Amniotic stem cell (primary cell): ENCODE data around the gene SAMD11.

Source experiments
- DNase-seq: peaks from one replicate; lab custom pipeline; 2025; lab: John Stamatoyannopoulos, UW

Gene SAMD11

DNA sequence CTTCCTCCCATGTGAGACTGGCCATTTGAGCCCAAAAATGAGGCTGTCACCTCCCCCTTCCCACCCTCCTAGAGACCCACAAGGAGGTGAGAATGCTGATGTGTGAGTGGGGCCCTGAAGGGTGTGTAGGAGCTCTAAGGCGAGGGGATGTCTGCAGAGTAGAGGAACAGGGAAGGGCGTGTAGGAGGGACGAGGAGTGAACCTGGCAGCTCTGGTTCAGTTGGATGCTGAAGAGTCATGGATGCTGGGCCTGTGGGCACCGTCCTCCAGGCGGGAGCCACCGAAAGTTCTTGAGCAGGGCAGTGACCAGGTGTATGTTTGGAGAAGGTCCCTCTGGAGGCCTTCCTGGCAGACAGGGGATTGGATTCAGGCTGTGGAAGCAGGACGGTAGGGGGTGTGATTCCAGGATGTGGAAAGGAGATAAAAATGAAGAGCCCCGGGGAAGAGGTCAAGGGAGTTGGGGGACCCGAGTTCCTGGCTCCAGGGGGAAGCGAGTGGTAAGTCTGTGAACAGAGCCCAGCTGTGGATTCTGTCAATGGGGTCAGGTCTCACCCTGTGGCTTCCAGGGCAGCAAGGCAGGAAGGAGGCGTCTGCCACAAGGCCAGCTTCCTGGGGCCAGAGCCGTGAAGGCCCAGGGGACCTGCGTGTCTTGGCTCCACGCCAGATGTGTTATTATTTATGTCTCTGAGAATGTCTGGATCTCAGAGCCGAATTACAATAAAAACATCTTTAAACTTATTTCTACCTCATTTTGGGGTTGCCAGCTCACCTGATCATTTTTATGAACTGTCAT is 7.9 kb downstream of the SAMD11 start:
- DNase-seq: no peak

DNA sequence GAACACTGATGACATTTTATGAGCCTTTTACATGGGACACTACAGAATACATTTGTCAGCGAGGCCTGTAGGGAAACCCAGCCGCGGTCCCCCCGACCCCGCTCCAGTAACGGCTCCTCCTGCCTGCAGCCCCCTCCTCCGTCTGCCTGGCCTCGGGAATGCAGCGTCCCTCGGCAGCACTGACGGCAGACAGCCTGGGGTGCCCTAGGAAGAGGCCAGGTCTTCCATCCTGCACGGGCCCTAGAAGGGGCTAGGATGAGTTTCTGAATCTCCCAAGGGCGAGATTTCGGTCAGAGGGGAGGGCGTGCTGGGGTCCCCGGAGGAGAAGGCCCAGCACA is 8.4 kb downstream of the SAMD11 start:
- DNase-seq: no peak

GRCh38 chr1:932776-933602 is 9.3 kb downstream of the SAMD11 start:
- no peak for DNase-seq

DNA sequence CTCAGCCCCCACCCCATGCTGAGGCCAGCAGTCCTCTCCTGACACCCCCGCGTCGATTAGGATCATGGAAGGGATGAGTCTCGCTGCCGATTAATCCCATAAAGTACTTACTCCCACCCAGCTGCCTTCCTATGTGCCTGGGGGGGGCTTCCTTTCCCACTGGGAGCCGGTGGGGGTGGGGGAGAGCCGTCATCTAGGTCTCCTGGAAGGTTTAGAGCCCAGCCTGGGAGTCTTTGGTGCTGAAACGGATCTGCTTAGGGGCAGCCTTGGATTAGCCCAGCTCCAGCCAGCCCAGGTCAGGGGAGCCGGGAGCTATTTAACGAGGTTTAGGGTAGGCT is 9.8 kb downstream of the SAMD11 start:
- DNase-seq: no peak

GRCh38 chr1:934991-935750 is 11.4 kb downstream of the SAMD11 start:
- DNase-seq: no peak

GRCh38 chr1:935751-936231 is 12.1 kb downstream of the SAMD11 start:
- no peak for DNase-seq

DNA sequence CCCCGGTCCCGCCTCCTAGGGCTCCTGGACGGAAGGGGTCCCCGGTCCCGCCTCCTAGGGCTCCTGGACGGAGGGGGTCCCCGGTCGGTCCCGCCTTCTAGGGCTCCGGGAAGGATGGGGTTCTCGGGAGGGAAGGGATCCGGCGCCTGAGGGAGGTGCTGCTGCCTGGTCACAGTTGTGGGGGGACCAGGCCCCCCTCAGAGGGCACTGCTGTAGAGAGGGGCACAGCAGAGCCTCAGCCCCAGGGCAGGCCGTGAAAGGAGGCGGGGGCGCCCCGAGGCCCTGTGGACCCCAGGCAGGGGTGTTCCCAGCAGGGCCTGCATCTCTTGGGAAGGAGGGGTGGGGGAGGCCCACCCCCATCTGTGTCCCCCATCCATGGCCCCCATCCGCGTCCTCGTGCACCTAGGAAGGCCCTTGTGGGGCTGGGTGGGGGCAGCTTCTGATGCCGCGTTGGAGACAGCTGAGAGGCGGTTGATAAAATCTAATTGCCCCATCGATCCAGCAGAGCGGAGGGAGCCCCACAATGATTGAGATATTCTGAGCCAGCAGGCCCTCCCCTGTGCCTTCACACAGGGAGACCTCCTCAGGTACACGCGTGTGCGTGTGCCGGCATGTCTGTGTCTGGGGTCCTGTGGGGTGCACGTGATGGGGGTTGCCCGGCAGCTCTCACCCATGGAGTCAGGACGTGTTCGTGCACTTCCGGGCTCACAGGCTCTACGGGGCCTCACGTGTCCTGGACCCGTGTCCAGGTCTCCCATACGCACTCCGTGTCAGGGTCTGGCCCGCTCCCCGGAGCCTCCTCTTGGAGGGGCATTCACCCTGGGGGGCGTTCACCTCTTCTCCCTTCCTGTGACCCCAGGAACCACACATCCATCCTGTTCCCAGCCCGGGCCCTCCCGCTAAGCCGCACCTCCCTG is 12.9 kb downstream of the SAMD11 start:
- no peak for DNase-seq

GRCh38 chr1:937521-937920 is 13.8 kb downstream of the SAMD11 start:
- no peak for DNase-seq

DNA sequence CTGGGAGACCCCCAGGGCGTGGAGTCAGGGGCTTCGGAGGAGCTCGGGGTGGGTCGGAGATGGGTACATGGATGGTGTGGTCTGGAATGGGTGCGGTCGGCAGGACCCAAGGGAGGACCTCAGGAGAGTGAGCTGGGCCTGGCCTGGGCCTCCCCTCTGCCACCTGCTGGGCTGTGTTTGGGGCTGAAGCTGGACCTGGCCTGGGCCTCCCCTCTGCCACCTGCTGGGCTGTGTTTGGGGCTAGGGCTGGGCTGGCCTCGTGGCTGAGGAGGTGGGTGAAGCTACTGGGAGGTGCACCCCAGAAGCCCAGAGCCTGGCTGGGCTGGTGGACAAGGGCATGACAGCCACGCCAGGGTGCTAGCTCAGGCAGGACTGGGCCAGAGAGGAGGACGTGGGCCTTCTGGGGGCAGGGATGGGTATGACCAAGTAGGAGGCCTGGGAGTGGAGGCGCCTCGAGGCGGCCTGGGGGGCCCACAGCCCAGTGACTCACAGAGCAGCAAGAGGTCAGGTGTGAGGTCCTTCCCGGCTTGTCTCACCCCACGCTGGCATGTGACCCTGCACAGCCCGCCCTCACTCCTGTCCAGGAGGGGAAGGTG is 14.5 kb downstream of the SAMD11 start:
- DNase-seq: no peak

GRCh38 chr1:938711-939489 is 15.2 kb downstream of the SAMD11 start:
- no peak for DNase-seq

DNA sequence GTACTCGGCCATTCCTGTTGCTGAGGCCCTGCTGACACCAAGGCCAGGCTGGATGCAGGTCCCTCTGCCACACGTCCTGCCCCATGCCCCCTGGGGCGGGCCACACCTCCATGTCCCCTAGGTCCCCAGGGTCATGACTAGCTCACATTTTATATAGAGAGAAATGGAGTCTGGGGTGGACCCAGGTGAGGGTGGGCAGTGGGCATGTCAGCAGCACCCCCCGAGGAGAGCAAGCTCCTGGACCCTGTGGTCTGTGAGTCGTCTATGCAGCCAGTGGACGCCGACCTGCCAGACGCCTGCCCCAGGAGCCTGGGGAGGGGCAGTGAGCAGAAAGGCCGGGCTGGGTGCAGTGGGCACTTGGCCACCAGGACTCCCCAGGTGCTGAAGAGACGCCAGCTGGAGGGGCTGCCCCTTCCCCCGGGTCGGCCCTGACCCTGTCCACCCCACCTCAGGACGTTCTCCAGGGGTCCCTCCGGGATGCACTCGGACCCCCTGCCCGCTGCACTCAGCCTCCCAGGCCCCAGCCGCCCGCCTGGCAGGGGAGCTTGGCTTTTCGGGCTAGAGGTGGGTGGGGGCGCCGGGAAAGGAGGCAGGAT is 15.9 kb downstream of the SAMD11 start:
- DNase-seq: no peak

DNA sequence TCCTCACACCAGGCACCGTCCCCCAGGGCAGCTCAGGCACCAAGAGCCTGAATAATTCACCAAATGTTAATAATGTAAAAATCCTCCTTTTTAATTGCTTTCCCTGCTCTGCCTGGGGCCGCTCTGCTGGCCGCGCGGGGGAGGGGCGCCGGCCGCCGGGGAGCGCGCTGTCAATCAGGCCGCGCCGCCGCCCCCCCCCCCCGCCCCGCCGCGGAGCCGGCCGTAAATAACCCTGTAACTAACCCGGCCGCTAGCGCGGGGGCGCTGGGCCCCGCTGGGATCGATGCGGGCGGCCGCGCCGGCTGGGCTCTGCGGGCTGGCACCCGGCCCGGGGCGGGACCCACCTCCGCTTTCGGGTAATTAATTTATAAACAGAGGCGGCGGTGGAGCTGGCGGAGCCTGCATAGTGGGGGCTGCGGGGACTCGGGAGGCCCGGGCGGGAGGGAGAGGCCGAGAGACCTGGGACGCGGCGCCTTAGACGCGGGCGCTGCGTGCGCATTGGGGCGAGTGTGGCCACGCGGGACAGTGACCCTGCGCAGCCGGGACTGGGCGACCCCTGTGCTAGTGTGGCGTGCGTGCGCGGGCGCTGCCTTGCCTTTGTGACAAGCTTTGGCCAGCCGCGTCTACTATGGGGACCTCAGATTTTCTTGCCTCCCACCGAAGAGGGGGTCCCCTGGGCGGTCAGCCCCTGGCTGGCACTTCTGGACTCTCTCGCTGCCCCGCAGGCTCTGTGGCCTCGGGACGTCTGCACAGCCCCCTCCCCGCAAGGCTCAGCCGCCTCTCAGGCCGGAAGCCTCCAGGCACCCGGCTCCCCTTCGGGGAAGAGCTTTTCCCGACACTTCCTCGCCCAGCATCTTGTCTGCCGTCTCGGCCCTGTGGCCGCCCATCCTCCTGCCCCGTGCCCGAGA is 16.6 kb downstream of the SAMD11 start:
- no peak for DNase-seq

- no peak for DNase-seq
Observed at GRCh38 chr1:941015-941587, 17.4 kb downstream of the SAMD11 start.

- no peak for DNase-seq
Observed at GRCh38 chr1:941588-942383, 18.1 kb downstream of the SAMD11 start.

DNA sequence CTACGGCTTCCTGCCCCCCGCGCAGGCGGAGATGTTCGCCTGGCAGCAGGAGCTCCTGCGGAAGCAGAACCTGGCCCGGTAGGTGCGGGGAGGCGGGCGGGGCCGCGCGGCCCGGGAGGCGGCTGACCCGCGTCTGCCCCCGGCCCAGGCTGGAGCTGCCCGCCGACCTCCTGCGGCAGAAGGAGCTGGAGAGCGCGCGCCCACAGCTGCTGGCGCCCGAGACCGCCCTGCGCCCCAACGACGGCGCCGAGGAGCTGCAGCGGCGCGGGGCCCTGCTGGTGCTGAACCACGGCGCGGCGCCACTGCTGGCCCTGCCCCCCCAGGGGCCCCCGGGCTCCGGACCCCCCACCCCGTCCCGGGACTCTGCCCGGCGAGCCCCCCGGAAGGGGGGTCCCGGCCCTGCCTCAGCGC is 18.7 kb downstream of the SAMD11 start:
- DNase-seq: no peak

- no peak for DNase-seq
Observed at GRCh38 chr1:942864-943533, 19.3 kb downstream of the SAMD11 start.
